Ascending aorta (tissue), 2 donors: ENCODE data around the gene RASL12. TPM values are rescaled to one million over a fixed set of nuclear protein-coding genes. Genes with fewer than 3 reads are reported as not detected.

Experiments used
- DNase-seq, 2 donors: peaks; one replicate each; pipeline ENCODE4 v3.0.0-alpha.2; 2019; ENCODE audit warnings: low spot score in 2 of 2
- H3K27ac ChIP-seq, 2 donors: fragments of 200-600 bp; sonication (generic); one replicate each; pipeline ENCODE4 v1.5.1; 2016 to 2017; ENCODE audit warnings: mild to moderate bottlenecking in 1 of 2
- H3K27me3 ChIP-seq: fragments of 200-600 bp; sonication (generic); one replicate; pipeline ENCODE4 v1.5.1; 2017
- H3K36me3 ChIP-seq, 2 donors: fragments of 200-600 bp; sonication (generic); one replicate each; pipeline ENCODE4 v1.5.1; 2016
- H3K4me1 ChIP-seq, 2 donors: fragments of 200-600 bp; sonication (generic); one replicate each; pipeline ENCODE4 v1.5.1; 2016 to 2017; ENCODE audit warnings: mild to moderate bottlenecking in 1 of 2
- H3K4me3 ChIP-seq, 2 donors: fragments of 200-600 bp; sonication (generic); one replicate each; pipeline ENCODE4 v1.5.1; 2016 to 2017; ENCODE audit warnings: mild to moderate bottlenecking in 1 of 2
- H3K9me3 ChIP-seq, 2 donors: fragments of 200-600 bp; sonication (generic); one replicate each; pipeline ENCODE4 v1.5.1; 2016
- intact Hi-C: fragments of 100-400 bp; cut with DNase I; formaldehyde crosslinking; loops from one replicate; pipeline ENCODE4 v1.15.1; 2023
- total RNA-seq: library from RNA; depleted of rRNA; stranded (reverse); fragments of >200 nt; gene quantifications from one replicate; pipeline ENCODE4 v1.1.0, GENCODE V29; 2016
- TF ChIP-seq, protein P1 (sequence below), 3 experiments: fragments of 200-600 bp in 2 of 3; fragments of 450-650 bp in 1 of 3; sonication (generic) in 2 of 3; IDR thresholded peaks; one replicate each; pipeline ENCODE4 v1.5.1; 2016 to 2019; ENCODE audit warnings: antibody characterized with exemption in 3 of 3, mild to moderate bottlenecking in 1 of 3, moderate library complexity in 1 of 3

The RASL12 gene
- total RNA-seq, 1 donor from 2014 or later = 187 TPM

DNA sequence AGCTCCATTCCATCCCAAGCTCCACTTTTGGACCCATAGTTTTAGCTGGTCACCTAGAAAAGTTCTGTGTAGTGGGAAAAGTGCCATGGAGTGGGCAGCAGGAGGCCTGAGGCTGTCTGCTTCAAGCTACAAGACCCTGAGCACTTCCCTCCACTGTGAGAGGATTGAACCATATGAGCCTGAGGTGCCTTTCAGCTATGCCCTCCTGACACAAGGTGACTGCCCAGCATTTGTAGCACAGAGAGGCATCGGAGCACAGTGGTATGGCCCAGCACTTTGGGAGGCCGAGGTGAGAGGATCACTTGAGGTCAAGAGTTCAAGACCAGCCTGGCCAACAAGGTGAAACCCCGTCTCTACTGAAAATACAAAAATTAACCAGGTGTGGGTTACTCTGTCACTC, 4.8 kb upstream of the RASL12 start:
- Histone ChIP-seq H3K27me3 (no peaks in the 10 kb centered on the region), H3K4me1 (peaks cover 16 to 64% of the 10 kb centered on the region in 2 donors), H3K36me3 (no peaks in the 10 kb centered on the region), H3K27ac (peak overlapping the region; percentile 97), H3K9me3 (no peaks in the 10 kb centered on the region), H3K4me3 (no peak overlapping the region)
- DNase-seq = no peak
- intact Hi-C loops = no loop called here
- TF ChIP-seq, protein P1, sequence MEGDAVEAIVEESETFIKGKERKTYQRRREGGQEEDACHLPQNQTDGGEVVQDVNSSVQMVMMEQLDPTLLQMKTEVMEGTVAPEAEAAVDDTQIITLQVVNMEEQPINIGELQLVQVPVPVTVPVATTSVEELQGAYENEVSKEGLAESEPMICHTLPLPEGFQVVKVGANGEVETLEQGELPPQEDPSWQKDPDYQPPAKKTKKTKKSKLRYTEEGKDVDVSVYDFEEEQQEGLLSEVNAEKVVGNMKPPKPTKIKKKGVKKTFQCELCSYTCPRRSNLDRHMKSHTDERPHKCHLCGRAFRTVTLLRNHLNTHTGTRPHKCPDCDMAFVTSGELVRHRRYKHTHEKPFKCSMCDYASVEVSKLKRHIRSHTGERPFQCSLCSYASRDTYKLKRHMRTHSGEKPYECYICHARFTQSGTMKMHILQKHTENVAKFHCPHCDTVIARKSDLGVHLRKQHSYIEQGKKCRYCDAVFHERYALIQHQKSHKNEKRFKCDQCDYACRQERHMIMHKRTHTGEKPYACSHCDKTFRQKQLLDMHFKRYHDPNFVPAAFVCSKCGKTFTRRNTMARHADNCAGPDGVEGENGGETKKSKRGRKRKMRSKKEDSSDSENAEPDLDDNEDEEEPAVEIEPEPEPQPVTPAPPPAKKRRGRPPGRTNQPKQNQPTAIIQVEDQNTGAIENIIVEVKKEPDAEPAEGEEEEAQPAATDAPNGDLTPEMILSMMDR (IDR thresholded peaks at IDR 0.05) = no peak

DNA sequence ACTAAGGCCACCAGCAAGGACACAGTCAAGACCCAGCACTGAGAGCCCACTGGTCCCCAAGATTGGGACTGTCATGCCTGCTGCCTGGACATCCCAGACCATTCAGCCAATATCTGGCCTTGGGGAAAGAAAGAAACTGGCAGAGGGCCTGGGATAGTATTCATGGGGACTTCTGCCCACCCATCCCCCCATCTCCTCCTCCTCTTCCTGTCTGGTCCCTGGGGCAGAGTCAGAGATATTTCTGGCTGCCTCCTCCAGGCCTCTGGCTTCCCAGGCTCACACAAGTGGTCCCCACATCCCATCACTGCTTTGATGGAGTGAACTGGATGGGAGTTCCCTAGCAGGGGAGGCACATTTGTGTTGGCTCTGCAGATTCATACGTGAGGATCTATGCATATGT, 4.2 kb upstream of the RASL12 start:
- H3K9me3 ChIP-seq = no peaks in the 10 kb centered on the region
- TF ChIP-seq, protein P1 (IDR thresholded peaks at IDR 0.05) = no peak
- no peak for DNase-seq
- no peaks in the 10 kb centered on the region for H3K36me3 ChIP-seq
- peaks cover 13 to 58% of the 10 kb centered on the region in 2 donors for H3K4me1 ChIP-seq
- no peak overlapping the region for H3K4me3 ChIP-seq
- no peaks in the 10 kb centered on the region for H3K27me3 ChIP-seq
- peak overlapping the region; percentile 97 for H3K27ac ChIP-seq
- intact Hi-C loops = no loop called here

DNA sequence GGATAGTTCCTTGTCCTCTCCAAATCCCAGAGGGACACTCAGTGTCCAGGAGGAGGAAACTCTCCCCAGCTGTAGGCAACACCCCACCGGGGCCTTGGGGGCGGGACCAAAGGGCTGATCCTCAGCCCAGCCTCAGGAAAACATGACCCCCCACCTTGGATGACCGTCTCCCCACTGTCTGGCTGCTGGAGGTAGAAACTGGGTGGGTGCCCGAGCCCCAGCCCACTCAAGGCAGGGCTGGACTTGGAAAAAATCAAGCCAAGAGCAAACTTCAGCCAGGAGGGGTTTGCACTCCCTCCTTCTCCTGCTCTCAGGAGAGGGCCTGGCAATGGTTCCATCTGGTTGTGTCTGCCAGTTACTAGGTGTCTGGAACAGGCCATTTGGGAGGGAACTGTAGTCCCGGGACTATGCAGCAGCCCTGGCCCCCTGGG, 3.6 kb upstream of the RASL12 start:
- no peak overlapping the region for H3K4me3 ChIP-seq
- peak; percentile 61 to 89 for DNase-seq
- H3K9me3 ChIP-seq = no peaks in the 10 kb centered on the region
- intact Hi-C loops = no loop called here
- H3K4me1 ChIP-seq = peaks cover 12 to 52% of the 10 kb centered on the region in 2 donors
- H3K36me3 ChIP-seq = no peaks in the 10 kb centered on the region
- H3K27me3 ChIP-seq = no peaks in the 10 kb centered on the region
- TF ChIP-seq, protein P1 (IDR thresholded peaks at IDR 0.05) = no peak
- peak overlapping the region; percentile 97 for H3K27ac ChIP-seq

DNA sequence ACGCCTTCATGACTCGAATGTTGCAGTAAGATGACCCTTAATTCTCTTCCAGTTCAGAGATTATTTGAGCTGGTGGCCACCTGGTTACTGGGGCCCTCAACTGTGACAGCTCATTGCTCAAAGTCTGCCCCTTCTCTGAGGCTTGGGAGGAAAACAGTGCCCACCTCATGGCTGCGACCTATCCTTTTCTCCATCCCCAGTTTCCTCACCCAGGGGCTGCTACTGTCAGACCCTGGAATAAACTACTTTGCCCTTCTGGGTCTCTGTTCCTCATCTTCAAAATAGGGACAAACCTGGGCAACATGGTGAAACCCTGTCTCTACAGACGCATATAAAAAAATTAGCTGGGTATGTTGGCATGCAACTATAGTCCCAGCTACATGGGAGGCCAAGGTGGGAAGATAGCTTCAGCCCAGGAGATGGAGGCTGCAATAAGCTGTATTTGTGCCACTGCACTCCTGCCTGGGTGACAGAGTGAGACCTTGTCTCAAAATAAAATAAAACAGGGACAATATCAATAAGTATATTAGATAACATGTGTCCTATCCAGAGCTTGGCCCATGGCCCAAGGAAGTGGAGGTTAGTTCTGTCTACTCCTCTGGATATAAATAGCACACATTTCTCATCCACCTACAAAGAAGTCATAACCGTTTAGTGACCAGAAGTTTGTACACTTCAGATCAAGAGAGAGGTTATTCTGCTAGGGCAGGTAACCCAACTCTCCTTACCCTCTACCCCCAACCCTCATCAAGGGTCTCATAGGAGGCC, 2.2 kb upstream of the RASL12 start:
- intact Hi-C loops = no loop called here
- Histone ChIP-seq H3K27ac (peak overlapping the region; percentile 97), H3K4me3 (no peak overlapping the region), H3K27me3 (no peaks in the 10 kb centered on the region), H3K4me1 (peaks cover 12 to 49% of the 10 kb centered on the region in 2 donors), H3K9me3 (no peaks in the 10 kb centered on the region), H3K36me3 (peaks cover 0 to 8% of the 10 kb centered on the region in 2 donors)
- DNase-seq = no peak
- TF ChIP-seq, protein P1 (IDR thresholded peaks at IDR 0.05) = no peak

DNA sequence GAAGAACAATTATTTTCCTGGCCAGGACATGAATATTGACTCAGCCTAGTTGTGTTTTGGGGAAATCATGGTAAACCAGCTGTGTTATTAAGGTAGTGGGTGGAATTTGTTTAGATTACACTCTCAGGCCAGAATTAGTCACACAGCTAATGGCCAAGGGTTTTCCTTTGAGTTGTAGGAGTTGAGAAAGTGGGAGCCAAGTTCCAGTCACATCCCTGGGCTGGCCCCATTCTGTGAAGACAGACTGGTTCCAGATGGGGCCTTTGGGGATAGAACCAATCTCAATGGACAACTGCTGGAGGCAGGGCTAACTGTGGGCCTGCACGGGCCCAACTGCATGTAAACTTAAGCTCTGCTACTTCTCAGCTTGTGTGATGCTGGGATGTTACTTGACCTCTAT, 1.4 kb upstream of the RASL12 start:
- peaks cover 14 to 56% of the 10 kb centered on the region in 2 donors for H3K4me1 ChIP-seq
- H3K27ac ChIP-seq = peak overlapping the region; percentile 97
- no peak for DNase-seq

More for the DNA sequence above, 1.4 kb upstream of the RASL12 start:
- H3K36me3 ChIP-seq = peaks cover 0 to 12% of the 10 kb centered on the region in 2 donors
- TF ChIP-seq, protein P1 (IDR thresholded peaks at IDR 0.05) = no peak
- H3K9me3 ChIP-seq = no peaks in the 10 kb centered on the region
- H3K27me3 ChIP-seq = no peaks in the 10 kb centered on the region
- intact Hi-C loops = no loop called here
- H3K4me3 ChIP-seq = no peak overlapping the region
